Measurements from ENCODE around the gene RSPH6A. TPM values are rescaled to one million over a fixed set of nuclear protein-coding genes. Genes with fewer than 3 reads are reported as not detected.
A peak's percentile ranks its signal among the peaks of the same experiment; 100 is the strongest.

Gene RSPH6A
- total and polyA plus RNA-seq, 2 of the 13 experiments (the other 11 are each of a cell fraction or from before 2014, with no cell fraction given) = 0.07 TPM; not detected in 1

DNA sequence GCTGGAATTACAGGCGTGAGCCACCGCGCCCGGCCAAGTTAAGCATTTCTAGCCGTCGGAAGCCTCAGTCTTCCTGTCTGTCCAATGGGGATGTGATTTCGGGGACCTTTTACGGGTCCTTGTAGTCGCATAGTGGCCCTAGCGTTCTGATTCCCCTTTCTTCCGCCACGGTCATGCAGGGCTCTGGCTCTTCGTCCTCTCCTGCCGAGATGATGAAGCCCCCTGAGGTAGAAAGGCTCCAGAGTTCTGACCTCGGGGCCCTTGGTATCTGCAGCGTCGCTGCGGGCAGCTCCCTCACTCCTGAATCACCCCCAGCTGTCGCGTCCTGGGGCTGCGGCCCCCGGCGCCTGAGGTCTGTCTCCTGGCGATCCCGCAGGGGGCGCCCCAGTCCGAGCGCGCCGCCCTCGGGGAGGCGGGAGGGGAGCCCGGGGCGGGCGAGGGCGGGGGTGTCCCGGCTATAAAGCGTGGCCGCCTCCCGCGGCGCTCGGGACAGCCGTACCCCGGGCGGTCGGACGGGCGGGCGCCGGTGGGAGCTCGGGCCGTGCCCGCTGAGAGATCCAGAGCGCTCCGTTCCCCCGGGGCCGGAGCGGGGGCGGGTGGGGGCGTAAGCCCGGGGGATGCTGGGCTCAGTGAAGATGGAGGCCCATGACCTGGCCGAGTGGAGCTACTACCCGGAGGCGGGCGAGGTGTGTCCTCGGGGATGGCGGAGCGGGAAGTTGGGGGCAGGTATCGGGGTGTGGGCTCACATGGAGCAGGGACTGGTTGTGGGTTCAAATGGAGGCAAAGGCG lies 48.9 kb upstream of the RSPH6A start, which contains the start of gene FOXA3 (continued):
- TF ChIP-seq, protein P1, sequence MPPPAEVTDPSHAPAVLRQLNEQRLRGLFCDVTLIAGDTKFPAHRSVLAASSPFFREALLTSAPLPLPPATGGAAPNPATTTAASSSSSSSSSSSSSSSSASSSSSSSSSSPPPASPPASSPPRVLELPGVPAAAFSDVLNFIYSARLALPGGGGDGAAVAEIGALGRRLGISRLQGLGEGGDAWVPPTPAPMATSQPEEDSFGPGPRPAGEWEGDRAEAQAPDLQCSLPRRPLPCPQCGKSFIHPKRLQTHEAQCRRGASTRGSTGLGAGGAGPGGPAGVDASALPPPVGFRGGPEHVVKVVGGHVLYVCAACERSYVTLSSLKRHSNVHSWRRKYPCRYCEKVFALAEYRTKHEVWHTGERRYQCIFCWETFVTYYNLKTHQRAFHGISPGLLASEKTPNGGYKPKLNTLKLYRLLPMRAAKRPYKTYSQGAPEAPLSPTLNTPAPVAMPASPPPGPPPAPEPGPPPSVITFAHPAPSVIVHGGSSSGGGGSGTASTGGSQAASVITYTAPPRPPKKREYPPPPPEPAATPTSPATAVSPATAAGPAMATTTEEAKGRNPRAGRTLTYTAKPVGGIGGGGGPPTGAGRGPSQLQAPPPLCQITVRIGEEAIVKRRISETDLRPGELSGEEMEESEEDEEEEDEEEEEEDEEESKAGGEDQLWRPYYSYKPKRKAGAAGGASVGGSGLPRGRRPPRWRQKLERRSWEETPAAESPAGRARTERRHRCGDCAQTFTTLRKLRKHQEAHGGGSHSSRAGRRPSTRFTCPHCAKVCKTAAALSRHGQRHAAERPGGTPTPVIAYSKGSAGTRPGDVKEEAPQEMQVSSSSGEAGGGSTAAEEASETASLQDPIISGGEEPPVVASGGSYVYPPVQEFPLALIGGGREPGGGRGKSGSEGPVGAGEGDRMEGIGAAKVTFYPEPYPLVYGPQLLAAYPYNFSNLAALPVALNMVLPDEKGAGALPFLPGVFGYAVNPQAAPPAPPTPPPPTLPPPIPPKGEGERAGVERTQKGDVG (CRISPR knock-in tag; IDR thresholded peaks at IDR 0.05; ENCODE audit: borderline replicate concordance) = no peak
- TF ChIP-seq SRSF9 (IDR thresholded peaks at IDR 0.05; ENCODE audit: borderline replicate concordance, insufficient read depth, low read depth, low read length, poor library complexity, severe bottlenecking) (no peak), BHLHE40 (IDR thresholded peaks at IDR 0.05; ENCODE audit: low read length) (peak; percentile 54; the same call in 1 of the 2 replicates), YEATS4 (CRISPR knock-in tag; IDR thresholded peaks at IDR 0.05; ENCODE audit: borderline replicate concordance) (peak; percentile 72; the same call in 1 of the 2 replicates), ZNF589 (CRISPR knock-in tag; conservative IDR thresholded peaks at IDR 0.05) (no peak), ZNF180 (CRISPR knock-in tag; IDR thresholded peaks at IDR 0.05; ENCODE audit: borderline replicate concordance, low read depth) (no peak), ZNF570 (CRISPR knock-in tag; IDR thresholded peaks at IDR 0.05; ENCODE audit: borderline replicate concordance) (no peak), ELF1 (CRISPR knock-in tag; IDR thresholded peaks at IDR 0.05) (no peak), KLF6 (CRISPR knock-in tag; IDR thresholded peaks at IDR 0.05) (peak; percentile 73; the same call in 1 of the 2 replicates), STAG1 (CRISPR knock-in tag; IDR thresholded peaks at IDR 0.05) (peak; percentile 91), NFRKB (IDR thresholded peaks at IDR 0.05) (no peak)
- TF ChIP-seq, protein P2, sequence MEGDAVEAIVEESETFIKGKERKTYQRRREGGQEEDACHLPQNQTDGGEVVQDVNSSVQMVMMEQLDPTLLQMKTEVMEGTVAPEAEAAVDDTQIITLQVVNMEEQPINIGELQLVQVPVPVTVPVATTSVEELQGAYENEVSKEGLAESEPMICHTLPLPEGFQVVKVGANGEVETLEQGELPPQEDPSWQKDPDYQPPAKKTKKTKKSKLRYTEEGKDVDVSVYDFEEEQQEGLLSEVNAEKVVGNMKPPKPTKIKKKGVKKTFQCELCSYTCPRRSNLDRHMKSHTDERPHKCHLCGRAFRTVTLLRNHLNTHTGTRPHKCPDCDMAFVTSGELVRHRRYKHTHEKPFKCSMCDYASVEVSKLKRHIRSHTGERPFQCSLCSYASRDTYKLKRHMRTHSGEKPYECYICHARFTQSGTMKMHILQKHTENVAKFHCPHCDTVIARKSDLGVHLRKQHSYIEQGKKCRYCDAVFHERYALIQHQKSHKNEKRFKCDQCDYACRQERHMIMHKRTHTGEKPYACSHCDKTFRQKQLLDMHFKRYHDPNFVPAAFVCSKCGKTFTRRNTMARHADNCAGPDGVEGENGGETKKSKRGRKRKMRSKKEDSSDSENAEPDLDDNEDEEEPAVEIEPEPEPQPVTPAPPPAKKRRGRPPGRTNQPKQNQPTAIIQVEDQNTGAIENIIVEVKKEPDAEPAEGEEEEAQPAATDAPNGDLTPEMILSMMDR (CRISPR knock-in tag; IDR thresholded peaks at IDR 0.05) = peak; percentile 86
- TF ChIP-seq, protein P3, sequence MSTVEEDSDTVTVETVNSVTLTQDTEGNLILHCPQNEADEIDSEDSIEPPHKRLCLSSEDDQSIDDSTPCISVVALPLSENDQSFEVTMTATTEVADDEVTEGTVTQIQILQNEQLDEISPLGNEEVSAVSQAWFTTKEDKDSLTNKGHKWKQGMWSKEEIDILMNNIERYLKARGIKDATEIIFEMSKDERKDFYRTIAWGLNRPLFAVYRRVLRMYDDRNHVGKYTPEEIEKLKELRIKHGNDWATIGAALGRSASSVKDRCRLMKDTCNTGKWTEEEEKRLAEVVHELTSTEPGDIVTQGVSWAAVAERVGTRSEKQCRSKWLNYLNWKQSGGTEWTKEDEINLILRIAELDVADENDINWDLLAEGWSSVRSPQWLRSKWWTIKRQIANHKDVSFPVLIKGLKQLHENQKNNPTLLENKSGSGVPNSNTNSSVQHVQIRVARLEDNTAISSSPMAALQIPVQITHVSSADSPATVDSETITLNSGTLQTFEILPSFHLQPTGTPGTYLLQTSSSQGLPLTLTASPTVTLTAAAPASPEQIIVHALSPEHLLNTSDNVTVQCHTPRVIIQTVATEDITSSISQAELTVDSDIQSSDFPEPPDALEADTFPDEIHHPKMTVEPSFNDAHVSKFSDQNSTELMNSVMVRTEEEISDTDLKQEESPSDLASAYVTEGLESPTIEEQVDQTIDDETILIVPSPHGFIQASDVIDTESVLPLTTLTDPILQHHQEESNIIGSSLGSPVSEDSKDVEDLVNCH (CRISPR knock-in tag; IDR thresholded peaks at IDR 0.05) = no peak
- TF ChIP-seq, protein P4, sequence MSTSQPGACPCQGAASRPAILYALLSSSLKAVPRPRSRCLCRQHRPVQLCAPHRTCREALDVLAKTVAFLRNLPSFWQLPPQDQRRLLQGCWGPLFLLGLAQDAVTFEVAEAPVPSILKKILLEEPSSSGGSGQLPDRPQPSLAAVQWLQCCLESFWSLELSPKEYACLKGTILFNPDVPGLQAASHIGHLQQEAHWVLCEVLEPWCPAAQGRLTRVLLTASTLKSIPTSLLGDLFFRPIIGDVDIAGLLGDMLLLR (CRISPR knock-in tag; IDR thresholded peaks at IDR 0.05) = peak; percentile 52; the same call in 1 of the 2 replicates
- TF ChIP-seq, protein P5, sequence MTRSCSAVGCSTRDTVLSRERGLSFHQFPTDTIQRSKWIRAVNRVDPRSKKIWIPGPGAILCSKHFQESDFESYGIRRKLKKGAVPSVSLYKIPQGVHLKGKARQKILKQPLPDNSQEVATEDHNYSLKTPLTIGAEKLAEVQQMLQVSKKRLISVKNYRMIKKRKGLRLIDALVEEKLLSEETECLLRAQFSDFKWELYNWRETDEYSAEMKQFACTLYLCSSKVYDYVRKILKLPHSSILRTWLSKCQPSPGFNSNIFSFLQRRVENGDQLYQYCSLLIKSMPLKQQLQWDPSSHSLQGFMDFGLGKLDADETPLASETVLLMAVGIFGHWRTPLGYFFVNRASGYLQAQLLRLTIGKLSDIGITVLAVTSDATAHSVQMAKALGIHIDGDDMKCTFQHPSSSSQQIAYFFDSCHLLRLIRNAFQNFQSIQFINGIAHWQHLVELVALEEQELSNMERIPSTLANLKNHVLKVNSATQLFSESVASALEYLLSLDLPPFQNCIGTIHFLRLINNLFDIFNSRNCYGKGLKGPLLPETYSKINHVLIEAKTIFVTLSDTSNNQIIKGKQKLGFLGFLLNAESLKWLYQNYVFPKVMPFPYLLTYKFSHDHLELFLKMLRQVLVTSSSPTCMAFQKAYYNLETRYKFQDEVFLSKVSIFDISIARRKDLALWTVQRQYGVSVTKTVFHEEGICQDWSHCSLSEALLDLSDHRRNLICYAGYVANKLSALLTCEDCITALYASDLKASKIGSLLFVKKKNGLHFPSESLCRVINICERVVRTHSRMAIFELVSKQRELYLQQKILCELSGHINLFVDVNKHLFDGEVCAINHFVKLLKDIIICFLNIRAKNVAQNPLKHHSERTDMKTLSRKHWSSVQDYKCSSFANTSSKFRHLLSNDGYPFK (CRISPR knock-in tag; IDR thresholded peaks at IDR 0.05; ENCODE audit: borderline replicate concordance) = no peak

Measured in HepG2 (cell line).